SH-SY5Y (cell line): ENCODE measurements around the gene POR.

ENCODE experiments used
- GATA2 ChIP-seq: IDR thresholded peaks from 2 replicates; pipeline ENCODE4 v1.6.1; 2011; ENCODE audit warnings: mild to moderate bottlenecking, low read depth, low read length
- GATA3 ChIP-seq: IDR thresholded peaks from 2 replicates; pipeline ENCODE4 v1.6.1; 2011; ENCODE audit warnings: low read depth, mild to moderate bottlenecking, low read length, moderate library complexity

DNA sequence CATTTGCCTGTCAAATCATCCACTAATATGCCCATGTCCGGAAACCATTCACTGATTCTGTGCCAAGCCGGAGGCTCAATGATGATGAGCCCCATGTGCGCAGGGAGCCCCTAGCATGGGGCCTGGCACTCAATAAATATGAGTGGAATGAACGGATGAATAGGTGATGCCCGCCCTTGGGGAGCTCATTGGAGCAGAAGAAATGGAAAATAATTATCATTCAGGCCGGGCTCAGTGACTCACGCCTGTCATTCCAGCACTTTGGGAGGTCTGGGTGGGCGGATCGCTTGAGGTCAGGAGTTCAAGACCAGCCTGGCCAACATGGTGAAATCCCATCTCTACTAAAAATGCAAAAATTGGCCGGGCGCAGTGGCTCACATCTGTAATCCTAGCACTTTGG is 25.1 kb upstream of the POR start:
- no peak for TF ChIP-seq GATA2
- no peak for TF ChIP-seq GATA3
